ENCODE data around the gene TSPEAR.

GRCh38 chr21:44566403-44566802 is 145.0 kb downstream of the TSPEAR start:
- TF ChIP-seq POLR2AphosphoS5 (IDR thresholded peaks at IDR 0.05; ENCODE audit: low read depth, low read length) (no peak), POLR2A (IDR thresholded peaks at IDR 0.05; ENCODE audit: low read depth, low read length) (no peak)
